Measurements from ENCODE around the gene COL5A3.
A peak's percentile ranks its signal among the peaks of the same experiment; 100 is the strongest.
"Not testable (repeated sequence)": the region's sequence is repeated elsewhere in the genome, so short reads cannot be mapped to it uniquely, and the experiment has no call there.

Gene COL5A3

DNA sequence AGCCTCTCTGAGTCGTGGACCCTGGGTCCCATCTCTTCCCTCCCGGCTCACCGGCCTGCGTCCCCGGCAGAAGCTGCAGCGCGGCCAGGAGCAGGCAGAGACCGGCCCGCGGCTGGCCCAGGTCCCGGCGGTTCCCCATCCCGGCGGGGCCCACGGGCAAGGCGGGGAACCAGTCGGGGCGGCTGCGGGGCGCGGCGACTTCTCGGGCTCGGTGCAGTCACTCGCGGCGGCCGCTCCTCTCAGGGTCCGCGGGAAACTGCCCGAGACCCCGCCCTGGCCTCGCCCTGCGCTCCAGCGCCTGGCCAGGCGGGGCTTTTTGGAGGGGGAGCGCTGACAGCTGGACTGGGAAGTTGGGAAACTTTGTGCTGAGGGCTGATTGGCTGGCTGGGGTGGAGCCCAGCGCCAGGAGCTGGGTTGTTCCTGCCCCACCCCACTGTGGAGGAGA is at the start of gene COL5A3:
TSS of gene COL5A3 (minus strand) at position 258 of the 445 bp plus-strand sequence. CDS start at position 139, 119 bp downstream.
- DNase-seq (ENCODE audit: low read depth in 2 of 2): no peak

DNA sequence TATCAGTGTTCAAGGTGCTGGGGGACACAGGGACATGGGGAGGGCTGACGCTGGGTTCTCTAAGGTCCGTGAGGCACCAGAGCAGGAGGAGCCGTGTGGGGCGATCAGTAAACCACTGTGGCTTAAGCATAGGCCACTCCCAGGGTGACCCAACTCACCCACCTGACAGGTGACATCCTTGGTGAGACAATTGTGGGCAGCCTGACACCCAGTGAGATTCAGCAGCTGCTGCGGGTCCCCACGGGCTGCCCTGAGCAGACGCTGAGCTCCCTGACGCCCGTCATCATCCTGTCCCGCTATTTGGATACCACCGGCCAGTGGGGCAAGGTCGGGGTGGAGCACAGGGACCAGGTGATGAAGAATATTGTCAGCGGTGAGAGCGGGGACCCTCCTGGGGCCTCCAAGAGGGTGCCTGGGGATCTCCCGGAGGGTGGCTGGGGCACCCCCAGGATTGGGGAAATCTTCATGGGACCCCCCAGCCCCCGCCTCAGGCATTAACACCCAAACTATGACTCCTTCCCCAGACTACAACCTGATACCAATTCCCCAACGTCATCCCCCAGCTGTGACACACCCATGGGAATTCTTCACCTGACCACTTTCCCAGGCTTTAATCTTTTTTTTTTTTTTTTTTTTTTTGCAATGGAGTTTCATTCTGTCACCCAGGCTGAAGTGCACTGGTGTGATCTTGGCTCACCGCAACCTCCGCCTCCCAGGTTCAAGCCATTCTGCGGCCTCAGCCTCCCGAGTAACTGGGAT is 42.5 kb upstream of the COL5A3 start:
- no peak for DNase-seq (ENCODE audit: low read depth in 2 of 2)

DNA sequence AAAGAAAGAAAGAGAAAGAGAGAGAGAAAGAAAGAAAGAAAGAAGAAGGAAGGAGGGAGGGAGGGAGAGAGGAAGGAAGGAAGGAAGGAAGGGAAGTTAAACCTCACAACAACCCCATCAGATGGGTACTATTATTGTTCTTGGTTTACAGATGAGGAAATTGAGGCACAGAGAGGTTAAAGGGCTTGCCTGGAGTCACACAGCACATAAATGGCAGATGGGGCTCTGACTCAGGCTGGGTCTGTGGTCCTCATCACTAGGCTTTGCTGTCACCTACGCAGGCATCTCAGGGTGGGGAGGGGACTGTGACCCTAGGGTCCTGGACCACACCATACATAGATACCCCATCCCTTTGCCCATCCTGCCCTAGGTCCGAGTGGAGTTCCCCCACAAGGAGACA is 39.3 kb upstream of the COL5A3 start:
- DNase-seq (ENCODE audit: low read depth in 2 of 2): no peak

DNA sequence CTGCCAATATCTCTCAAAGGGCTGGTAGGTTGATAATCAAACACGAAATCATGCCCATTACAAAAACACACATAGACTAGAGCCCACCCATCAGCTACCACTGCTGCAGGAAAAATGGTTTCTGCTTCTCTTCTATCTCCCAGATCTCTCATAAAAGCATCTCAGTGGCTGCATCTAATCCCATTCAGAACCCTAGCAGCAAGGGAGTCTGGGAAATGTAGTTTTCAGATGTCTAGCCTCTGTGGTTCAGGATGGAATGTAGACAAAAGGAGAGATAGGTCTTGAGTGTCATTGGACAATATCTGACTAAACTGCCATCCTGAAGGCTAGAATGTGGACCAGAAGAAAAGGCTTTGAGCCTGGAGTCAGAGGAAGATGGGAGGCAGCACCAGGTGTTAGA is 35.1 kb upstream of the COL5A3 start:
- no peak for DNase-seq (ENCODE audit: low read depth in 2 of 2)

DNA sequence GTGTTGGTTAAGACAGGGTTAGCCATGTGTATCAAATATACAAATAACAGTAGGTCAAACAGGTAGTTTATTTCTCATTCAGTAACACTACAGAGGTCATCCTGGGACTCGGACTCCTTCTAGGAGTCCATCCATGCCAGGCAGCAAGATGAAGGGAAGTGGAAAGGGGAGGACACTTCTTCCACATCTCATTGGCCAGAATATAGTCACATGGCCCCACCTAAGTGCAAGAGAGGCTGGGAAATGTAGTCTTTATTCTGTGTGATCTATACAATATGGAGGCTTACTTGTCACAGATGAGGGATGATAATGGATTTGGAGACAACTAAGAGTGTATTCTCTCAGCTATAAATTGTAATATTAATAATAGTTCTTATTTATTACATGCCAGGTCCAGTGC is 34.1 kb upstream of the COL5A3 start:
- DNase-seq (ENCODE audit: low read depth in 2 of 2): no peak

DNA sequence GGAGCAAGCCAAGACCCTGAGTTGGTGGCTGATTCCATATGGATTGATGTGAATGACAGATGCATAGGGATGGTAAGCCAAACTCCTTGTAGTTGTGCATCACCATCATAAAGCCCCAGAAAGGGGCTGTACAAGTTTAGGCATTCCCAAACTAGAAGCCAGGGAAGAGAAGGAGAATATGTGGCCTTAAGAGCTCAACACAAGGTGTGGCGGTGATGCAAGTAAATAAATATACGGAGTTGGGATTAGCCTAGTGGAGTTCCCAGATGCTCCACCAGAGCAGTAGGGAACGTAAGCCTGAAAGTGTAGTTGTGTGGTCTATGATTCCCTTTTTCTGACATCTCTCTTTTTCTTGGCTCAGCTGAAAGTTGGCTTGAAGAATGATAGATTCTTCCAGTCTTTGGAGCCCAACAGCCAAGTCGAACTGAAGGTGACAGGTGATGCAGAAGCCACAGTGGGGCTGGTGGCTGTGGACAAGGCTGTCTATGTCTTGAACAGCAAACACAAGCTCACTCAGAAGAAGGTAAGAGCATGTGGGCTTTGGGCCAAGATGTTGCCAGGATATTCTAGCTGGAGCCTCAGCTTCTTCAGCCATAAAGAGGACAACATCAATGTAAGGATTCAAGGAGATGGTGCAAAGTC is 33.1 kb upstream of the COL5A3 start:
- peak in 1 of 2 experiments; percentile 21 for DNase-seq (ENCODE audit: low read depth in 2 of 2)

DNA sequence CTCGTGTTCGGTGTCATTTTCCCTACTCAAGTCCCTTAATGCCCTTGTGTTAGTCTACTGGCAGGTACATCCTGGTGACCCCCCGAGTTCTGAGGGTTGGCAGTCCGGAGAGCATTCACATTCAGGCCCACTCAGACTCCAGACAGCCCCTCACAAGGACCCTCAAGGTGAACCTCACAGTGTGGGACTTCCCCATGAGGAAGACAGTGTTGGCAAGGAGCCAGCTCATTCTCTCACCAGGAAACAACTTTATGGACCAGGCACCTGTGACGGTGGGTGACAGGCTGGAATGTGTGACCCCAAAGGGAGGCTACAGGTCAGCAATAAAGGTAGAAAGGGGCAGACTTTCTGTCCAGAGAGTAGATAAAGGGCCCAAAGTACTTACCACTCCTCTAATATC is 27.5 kb upstream of the COL5A3 start:
- DNase-seq (ENCODE audit: low read depth in 2 of 2): no peak

DNA sequence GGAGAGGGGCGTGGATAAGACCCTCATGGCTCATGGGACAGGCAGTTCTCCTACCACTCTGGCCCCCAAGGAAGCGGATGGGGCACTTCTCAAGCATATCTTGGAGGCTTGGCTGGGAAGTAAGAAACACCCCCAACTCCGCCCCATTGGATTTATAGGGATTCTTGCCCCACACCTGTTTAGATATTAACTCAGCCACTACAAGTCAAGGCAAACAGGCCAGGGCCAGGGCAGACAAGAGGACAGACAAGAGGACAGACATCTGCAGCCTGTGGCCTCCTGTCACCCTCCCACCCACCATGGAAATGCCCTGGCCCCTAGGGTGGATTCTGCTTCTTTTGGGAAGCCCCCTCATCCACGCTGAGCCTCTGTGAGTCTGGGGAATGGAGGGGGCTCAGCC is 27.1 kb upstream of the COL5A3 start:
- no peak for DNase-seq (ENCODE audit: low read depth in 2 of 2)

DNA sequence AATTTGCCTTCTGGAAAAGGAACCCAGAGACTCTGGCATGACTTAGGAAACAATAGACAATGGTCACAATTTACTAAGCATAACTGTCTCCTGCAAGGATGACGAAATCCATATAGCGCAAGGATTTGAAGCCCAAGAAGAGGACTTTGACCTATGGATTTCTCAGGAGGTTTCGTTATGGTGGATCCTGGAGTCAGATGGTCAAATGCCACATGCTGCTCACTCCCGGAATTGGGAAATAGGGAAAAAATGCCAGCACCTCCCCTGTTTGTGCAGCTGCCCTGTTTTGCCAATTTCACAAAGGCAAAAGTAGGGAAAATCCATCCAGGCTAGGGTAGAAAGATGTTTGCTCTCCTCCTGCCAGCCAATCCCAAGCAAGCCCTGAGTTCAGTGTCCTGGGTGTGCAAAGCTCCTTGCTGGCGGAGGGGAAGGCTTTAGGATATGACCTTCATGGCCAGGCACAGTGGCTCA is 26.3 kb upstream of the COL5A3 start:
- no peak for DNase-seq (ENCODE audit: low read depth in 2 of 2)

DNA sequence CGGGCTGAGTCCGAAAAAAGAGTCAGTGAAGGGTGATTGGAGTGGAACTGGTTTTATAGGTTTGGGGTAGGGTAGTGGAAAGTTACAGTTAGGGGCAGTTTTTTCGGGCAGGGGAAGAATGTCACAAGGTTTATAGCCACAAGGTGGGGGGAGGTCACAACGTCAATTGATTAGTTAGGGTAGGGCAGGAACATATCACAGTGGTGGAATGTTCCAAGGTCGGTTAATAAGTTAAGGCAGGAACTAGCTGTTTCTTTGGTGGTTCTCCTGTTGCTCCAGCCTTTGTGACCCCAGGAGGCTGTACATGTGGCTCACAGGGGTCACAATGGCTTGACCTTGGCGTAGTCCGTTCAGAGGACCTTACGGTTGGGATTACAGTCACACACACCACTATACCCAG is 23.3 kb upstream of the COL5A3 start:
- no peak for DNase-seq (ENCODE audit: low read depth in 2 of 2)

DNA sequence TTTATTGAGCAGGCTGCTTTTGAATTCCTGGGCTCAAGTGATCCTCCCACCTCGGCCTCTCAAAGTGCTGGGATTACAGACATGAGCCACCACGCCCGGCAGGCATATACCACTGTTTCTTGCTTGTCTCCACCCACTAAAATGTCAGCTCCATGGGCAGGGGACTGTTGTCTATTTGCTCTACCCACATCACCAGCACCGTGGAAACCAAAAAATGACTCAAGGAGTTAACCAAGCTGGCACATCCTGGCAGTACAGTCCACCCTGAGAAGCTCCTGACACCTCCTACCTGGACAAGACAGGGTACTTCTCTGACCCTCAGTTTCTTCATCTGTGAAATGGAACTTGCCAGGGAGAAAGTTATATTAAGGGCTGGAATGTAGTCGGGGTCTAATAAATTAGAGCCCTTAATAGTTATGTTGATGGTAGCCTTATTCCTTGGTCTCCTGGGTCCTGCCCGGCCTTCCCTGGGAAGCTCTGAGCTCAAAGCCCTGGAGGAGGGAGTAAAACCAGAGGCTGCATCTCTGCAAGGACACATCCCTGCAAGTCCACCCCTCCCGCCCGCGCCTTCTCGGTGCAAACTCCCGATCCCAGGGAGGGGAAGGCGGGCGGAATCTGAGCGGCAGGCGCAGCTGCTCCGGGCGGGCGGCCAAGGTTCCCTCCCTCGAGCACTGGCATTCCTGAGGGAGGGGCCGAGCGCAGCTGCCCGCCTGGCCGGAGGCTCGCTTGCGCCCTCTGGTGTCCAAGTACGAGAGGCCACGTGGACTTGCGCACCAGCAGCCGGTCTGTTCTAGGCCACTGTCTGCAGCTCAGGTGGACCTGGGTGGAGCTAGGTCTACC is 17.1 kb upstream of the COL5A3 start:
- peak; percentile 86 for DNase-seq (ENCODE audit: low read depth in 2 of 2)

DNA sequence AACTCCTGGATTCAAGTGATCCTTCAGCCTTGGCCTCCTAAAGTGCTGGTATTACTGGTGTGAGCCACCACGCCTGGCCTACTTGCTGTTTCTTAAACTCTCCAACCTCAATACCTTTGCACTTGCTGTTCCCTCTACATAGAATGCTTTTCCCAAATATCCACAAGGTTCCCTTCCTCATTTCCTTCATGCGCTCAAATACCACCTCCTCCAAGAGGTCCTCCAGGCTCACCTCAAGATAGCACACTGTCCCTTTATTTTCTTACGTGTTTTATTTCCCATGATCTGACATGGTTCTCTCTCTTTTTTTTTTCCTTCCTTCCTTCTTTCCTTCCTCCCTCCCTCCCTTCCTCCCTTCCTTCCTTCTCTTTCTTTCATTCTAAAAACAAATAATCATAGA is 16.4 kb upstream of the COL5A3 start:
- no peak for DNase-seq (ENCODE audit: low read depth in 2 of 2)

DNA sequence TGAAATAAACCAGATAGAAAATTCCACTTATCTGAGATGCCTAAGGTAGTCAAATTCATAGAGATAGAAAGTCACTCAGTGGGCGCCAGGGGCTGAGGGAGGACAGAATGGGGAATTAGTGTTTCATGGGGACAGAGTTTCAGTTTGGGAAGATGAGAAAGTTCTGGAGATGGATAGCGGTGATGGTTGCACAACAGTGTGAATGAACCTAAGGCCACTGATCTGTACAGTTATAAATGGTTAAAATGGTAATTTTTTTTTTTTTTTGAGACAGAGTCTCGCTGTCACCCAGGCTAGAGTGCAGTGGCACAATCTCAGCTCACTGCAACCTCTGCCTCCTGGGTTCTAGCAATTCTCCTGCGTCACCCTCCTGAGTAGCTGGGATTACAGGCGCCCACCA is 12.8 kb upstream of the COL5A3 start:
- DNase-seq (ENCODE audit: low read depth in 2 of 2): not testable (repeated sequence)

DNA sequence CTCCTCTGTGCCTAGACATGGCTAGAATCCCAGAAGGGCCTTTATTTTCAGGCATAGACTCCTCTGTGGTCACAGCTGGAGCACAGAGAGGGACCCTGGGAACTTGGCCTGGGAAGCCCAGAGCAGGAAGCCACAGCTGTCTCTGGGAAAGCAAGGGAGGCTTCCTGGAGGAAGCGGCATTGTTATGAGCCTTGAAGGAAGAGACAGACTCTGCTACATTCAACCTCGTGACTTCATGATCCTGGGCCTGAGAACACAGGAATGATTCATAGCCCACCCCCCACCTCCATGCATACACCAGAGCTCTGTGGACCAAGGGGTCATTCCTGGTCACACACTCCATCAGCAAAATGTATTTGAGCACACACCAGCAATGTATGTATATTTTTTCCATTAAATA is 11.6 kb upstream of the COL5A3 start:
- DNase-seq (ENCODE audit: low read depth in 2 of 2): no peak

DNA sequence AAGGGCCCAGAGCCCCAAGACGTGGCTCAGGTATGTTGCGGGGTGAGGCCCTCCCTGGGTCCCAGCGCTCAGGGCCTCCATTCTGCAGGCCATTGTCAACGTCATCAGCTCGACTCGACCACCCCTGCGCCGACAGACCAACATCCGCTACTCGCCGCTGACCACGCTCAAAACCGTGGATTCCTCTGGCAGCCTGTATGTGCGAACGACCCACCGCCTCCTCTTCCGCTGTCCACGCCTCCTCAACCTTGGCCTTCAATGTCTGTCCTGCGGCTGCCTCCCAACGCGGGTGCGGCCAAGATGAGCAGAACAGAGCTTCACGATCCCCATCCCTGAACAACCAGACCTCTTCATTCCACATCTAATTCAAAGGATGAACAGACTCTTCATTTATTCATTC is 11.1 kb upstream of the COL5A3 start:
- no peak for DNase-seq (ENCODE audit: low read depth in 2 of 2)

DNA sequence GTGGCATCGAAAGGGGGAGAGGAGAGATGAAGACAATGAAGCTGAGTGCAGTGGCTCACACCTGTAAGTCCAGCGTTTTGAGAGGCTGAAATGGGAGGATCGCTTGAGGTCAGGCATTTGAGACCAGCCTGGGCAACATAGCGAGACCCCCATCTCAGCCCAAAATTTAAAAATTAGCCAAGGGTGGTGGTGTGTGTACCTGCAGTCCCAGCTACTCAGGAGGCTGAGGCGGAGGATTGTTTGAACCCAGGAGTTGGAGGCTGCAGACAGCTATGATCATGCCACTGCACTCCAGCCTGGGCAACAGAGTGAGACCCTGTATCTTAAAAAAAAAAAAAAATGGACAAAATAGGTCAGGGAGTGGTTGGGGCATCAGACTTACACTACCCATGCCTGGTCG is 10.5 kb upstream of the COL5A3 start:
- no peak for DNase-seq (ENCODE audit: low read depth in 2 of 2)

DNA sequence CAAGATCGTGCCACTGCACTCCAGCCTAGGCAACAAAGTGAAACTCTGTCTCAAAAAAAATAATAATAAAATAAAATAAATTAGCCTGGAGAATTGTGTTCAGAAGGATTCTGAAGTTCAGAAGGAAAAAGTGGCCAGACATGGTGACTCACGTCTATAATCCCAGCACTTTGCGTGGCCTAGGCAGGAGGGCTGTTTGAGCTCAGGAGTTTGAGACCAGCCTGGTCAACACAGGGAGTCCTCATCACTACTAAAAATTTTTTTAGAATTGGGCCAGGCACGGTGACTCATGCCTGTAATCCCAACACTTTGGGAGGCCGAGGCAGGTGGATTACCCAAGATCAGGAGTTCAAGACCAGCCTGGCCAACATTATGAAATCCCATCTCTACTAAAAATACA is 8.9 kb upstream of the COL5A3 start:
- DNase-seq (ENCODE audit: low read depth in 2 of 2): no peak

DNA sequence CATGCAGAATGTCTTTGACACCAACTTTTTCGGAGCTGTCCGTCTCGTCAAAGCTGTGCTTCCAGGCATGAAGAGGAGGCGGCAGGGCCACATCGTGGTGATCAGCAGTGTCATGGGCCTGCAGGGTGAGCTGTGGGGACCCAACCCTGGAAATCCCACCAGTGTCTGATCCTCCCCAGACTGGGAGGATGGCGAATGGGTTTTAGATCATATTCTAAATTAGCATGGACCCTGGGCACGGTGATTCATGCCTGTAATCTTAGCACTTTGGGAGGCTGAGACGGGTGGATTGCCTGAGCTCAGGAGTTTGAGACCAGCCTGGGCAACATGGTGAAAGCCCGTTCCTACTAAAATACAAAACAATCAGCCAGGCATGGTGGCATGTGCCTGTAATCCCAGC is 8.5 kb upstream of the COL5A3 start:
- no peak for DNase-seq (ENCODE audit: low read depth in 2 of 2)

DNA sequence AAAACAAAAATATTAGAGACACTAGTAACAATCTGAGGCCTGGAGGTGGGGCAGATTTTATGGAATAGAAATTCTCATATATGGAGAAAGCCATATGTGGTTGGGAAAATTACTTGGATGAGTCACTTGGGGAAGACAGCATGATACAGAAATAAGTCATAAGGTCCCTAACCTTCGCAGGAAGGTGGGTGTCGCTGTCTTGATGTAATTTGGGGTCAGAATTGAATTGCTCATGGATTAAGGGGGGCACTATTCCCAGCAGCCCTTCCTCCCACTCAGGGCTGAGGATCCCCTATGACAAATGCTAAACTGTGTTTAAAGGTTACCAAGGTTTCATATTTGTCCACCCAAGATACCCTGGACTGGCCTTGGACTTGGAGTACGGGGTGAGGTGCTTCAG is 8.0 kb upstream of the COL5A3 start:
- DNase-seq (ENCODE audit: low read depth in 2 of 2): peak; percentile 40 to 49

DNA sequence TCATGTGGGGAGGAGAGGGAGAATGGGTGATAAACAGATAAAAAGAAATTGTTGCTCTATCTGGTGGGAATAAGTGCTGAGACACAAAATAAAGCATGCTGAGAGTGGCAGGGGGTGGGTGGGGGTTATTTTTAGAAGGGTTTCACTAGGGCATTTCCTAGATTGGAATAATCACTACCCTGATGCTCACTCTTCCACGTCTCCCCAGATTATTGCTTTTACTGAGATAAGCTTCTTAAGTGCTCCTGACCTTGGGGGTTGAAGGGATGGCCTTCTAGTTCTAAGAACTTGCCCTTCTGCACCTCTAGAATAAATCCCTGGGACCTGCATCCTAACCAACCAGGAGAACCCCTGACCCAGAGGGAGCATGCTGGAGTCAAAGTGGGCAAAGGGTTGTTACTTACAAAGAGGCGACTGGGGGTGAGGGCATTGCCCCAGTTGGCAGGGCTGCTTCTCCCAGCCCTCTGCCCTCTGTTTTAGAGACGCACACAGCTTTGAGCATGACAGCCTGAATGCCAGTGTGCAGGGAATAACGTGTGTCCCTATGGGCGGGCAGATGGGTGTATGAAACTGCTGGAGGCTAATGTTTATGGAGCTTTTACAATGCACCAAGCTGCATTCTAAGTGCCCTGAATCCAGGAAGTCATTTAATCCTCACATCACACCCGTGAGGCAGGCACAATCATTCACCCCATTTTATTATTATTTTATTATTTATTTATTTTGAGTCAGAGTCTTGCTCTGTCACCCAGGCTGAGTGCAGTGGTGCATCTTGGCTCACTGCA is 3.7 kb upstream of the COL5A3 start:
- DNase-seq (ENCODE audit: low read depth in 2 of 2): no peak

DNA sequence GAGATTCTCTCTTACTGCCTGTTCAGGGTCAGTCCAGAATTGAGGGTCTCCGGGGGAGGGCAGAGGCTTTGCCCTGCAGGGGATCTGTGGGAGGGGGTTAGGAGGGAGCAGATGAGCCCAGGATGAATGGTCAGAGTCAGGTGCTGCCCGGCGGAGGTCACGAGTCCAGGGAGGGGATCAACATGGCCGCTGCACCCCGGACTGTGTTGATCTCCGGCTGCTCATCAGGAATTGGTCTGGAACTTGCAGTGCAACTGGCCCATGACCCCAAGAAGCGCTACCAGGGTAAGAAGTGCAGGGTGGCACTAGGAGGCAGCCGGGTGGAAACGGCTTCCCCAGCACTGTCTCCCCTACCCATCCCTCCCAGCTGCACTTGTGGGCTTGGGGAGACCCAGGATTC is 3.0 kb upstream of the COL5A3 start, which contains the start of gene RDH8:
TSS of gene RDH8 (plus strand) at position 168 of the 400 bp plus-strand sequence. CDS start at position 183, 15 bp downstream.
- DNase-seq (ENCODE audit: low read depth in 2 of 2): no peak

DNA sequence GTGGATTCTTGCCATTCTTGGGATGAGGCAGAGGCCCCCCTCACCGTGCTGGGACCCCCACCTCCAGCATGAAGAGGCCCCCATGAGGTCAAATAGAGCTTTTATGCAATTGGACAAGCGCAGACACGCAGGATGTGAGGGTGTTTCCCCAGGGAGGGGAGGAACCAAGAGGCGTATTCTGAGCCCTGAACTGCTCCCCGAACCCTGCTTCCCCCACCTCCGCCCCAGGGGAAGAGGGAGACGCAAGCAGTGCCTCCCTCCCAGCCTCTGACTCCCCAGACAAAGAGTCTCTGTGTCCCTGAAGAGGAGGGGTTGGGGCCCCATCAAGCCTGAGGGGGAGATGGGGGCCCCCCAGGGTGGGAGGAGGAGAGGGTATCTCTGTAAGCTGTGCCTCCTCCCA is 1.7 kb upstream of the COL5A3 start:
- no peak for DNase-seq (ENCODE audit: low read depth in 2 of 2)

Data from fibroblast of skin of left quadriceps (primary cell).